K562 (cell line): ENCODE data around the gene AHCYL2. TPM values are rescaled to one million over a fixed set of nuclear protein-coding genes. Genes with fewer than 3 reads are reported as not detected.

Experiments
- CHAMP1 ChIP-seq: fragments of 450-650 bp; IDR thresholded peaks from 2 replicates; pipeline ENCODE4 v1.6.1; 2016; ENCODE audit warnings: mild to moderate bottlenecking
- DDX20 ChIP-seq: fragments of 450-650 bp; IDR thresholded peaks from 2 replicates; pipeline ENCODE4 v1.6.1; 2016; ENCODE audit warnings: missing genetic modification characterization, low read depth, mild to moderate bottlenecking, missing compliant biosample characterization, moderate library complexity
- FOXK2 ChIP-seq, 2 experiments: fragments of 450-650 bp; IDR thresholded peaks in 1 of 2; conservative IDR thresholded peaks in 1 of 2; 2 replicates each; pipeline ENCODE4 v1.6.1; 2016; ENCODE audit warnings: low read depth in 2 of 2, mild to moderate bottlenecking in 1 of 2
- GABPA ChIP-seq: fragments of 200-800 bp; sonication (Bioruptor generic); conservative IDR thresholded peaks from 2 replicates; pipeline ENCODE4 v1.6.1; 2016; ENCODE audit warnings: low read depth, missing genetic modification characterization, missing compliant biosample characterization
- GATAD2B ChIP-seq: fragments of 450-650 bp; IDR thresholded peaks from 2 replicates; pipeline ENCODE4 v1.6.1; 2017; ENCODE audit warnings: mild to moderate bottlenecking, borderline replicate concordance
- HIVEP1 ChIP-seq: fragments of 250-450 bp; sonication (Bioruptor Pico); IDR thresholded peaks from 2 replicates; pipeline ENCODE4 v1.4.0; 2020; ENCODE audit warnings: mild to moderate bottlenecking
- HOMEZ ChIP-seq: fragments of 250-450 bp; sonication (Bioruptor Pico); IDR thresholded peaks from 2 replicates; pipeline ENCODE4 v1.4.0; 2020; ENCODE audit warnings: mild to moderate bottlenecking, moderate library complexity
- KAT2B ChIP-seq: IDR thresholded peaks from one replicate; pipeline ENCODE4 v1.6.1; 2012; ENCODE audit warnings: low read depth, mild to moderate bottlenecking, control low read depth, inconsistent platforms, low read length, moderate library complexity
- KLF10 ChIP-seq: fragments of 250-450 bp; sonication (Bioruptor Pico); IDR thresholded peaks from 2 replicates; pipeline ENCODE4 v1.6.1; 2021; ENCODE audit warnings: matching md5 sums
- MLLT1 ChIP-seq, 2 experiments: fragments of 450-650 bp; IDR thresholded peaks; 2 replicates each; pipeline ENCODE4 v1.6.1; 2016
- NFIC ChIP-seq: fragments of 450-650 bp; IDR thresholded peaks from 2 replicates; pipeline ENCODE4 v1.6.1; 2017; ENCODE audit warnings: mild to moderate bottlenecking, inconsistent platforms
- RAD21 ChIP-seq, 2 experiments: fragments of 250-450 bp in 1 of 2; fragments of 450-650 bp in 1 of 2; sonication (Bioruptor Pico) in 1 of 2; formaldehyde crosslinking in 1 of 2; IDR thresholded peaks in 1 of 2; conservative IDR thresholded peaks in 1 of 2; 2 replicates each; pipeline versions ENCODE4 v1.4.0 to v1.8.0; 2020 to 2022; ENCODE audit warnings: mild to moderate bottlenecking in 2 of 2, moderate library complexity in 1 of 2
- RBM22 ChIP-seq: fragments of 200-400 bp; formaldehyde crosslinking; IDR thresholded peaks from 2 replicates; pipeline ENCODE4 v1.6.1; 2018; ENCODE audit warnings: low read length, low read depth; ENCODE audit not compliant: poor library complexity, severe bottlenecking
- SMARCC2 ChIP-seq: fragments of 450-650 bp; IDR thresholded peaks from 2 replicates; pipeline ENCODE4 v1.6.1; 2017; ENCODE audit warnings: antibody characterized with exemption, moderate library complexity, mild to moderate bottlenecking, low read depth
- SREBF2 ChIP-seq: sonication (generic); formaldehyde crosslinking; IDR thresholded peaks from 2 replicates; pipeline ENCODE4 v1.4.0; 2020; ENCODE audit warnings: mild to moderate bottlenecking, missing genetic modification reagents
- SRSF3 ChIP-seq: fragments of 200-400 bp; formaldehyde crosslinking; IDR thresholded peaks from 2 replicates; pipeline ENCODE4 v1.6.1; 2016; ENCODE audit warnings: mild to moderate bottlenecking, low read length, moderate library complexity; ENCODE audit not compliant: insufficient read depth
- TAF15 ChIP-seq: fragments of 200-400 bp; formaldehyde crosslinking; IDR thresholded peaks from 2 replicates; pipeline ENCODE4 v1.6.1; 2017; ENCODE audit warnings: mild to moderate bottlenecking, low read depth, low read length, moderate library complexity
- U2AF1 ChIP-seq: fragments of 200-400 bp; formaldehyde crosslinking; optimal IDR thresholded peaks from 2 replicates; pipeline ENCODE3; 2017; ENCODE audit warnings: mild to moderate bottlenecking, low read depth, low read length, moderate library complexity
- ZNF197 ChIP-seq: fragments of 200-800 bp; sonication (Bioruptor generic); IDR thresholded peaks from 2 replicates; pipeline ENCODE4 v1.6.1; 2016; ENCODE audit warnings: low read depth, missing genetic modification characterization, missing compliant biosample characterization
- ZNF232 ChIP-seq: sonication (generic); formaldehyde crosslinking; IDR thresholded peaks from 2 replicates; pipeline ENCODE4 v1.8.0; 2022; ENCODE audit warnings: mild to moderate bottlenecking, missing genetic modification reagents
- ZNF282 ChIP-seq: sonication (generic); formaldehyde crosslinking; IDR thresholded peaks from 2 replicates; pipeline ENCODE4 v1.8.1; 2023; ENCODE audit warnings: missing genetic modification reagents
- ZNF717 ChIP-seq: fragments of 250-450 bp; sonication (Bioruptor Pico); IDR thresholded peaks from 2 replicates; pipeline ENCODE4 v1.5.0; 2021
- ZNF76 ChIP-seq: fragments of 250-450 bp; sonication (Bioruptor Pico); IDR thresholded peaks from 2 replicates; pipeline ENCODE4 v1.4.0; 2020; ENCODE audit warnings: mild to moderate bottlenecking, moderate library complexity, borderline replicate concordance
- polyA plus RNA-seq, 8 experiments: library from polyadenylated mRNA; depleted of rRNA in 4 of 8; stranded (reverse) in 5 of 8; unstranded in 3 of 8; fragments of >200 nt; fragmentation: Nextera tagmentation in 2 of 8; fragmentation: Illumina TruSeq in 1 of 8; extraction: Ambion mirVana in 2 of 8; extraction: Trizol in 1 of 8; gene quantifications; 2 replicates each; pipeline versions ENCODE4 v1.2.1 to v1.2.3, GENCODE V29; 2011 to 2014; ENCODE audit warnings: inconsistent platforms in 1 of 8, missing spikeins in 1 of 8
- total RNA-seq, 7 experiments: library from RNA; depleted of rRNA in 6 of 7; stranded (reverse); fragments of >200 nt in 6 of 7; fragmentation: Illumina TruSeq in 2 of 7; extraction: Trizol in 2 of 7; gene quantifications; 2 replicates each; pipeline versions ENCODE4 v1.2.1 to v1.2.3, GENCODE V29; 2011 to 2021; ENCODE audit warnings: low replicate concordance in 1 of 7

AHCYL2 gene
- total and polyA plus RNA-seq, 9 of the 15 experiments (the other 6 are each of a cell fraction or from before 2014, with no cell fraction given), result 0.93 to 10.5 (median 5.2) TPM

GRCh38 chr7:129224251-129225205, at the start of gene AHCYL2 (continued):
- TF ChIP-seq KLF10 (CRISPR knock-in tag) (no peak), KAT2B (no peak), TAF15 (no peak), U2AF1 (peak; percentile 33), NFIC (peak; percentile 34), ZNF76 (CRISPR knock-in tag) (peak; percentile 77; the same call in 1 of the 2 replicates), RBM22 (no peak), ZNF717 (CRISPR knock-in tag) (no peak), CHAMP1 (no peak), HOMEZ (CRISPR knock-in tag) (no peak), ZNF282 (CRISPR knock-in tag) (no peak), SMARCC2 (no peak), DDX20 (tag) (no peak), ZNF232 (CRISPR knock-in tag) (no peak), ZNF197 (CRISPR knock-in tag) (peak; percentile 99), HIVEP1 (CRISPR knock-in tag) (no peak), SREBF2 (CRISPR knock-in tag) (no peak), SRSF3 (no peak), MLLT1 (IDR thresholded peaks at IDR 0.05) (no peak), GATAD2B (no peak), GABPA (tag) (peak; percentile 94), RAD21 (CRISPR knock-in tag; conservative IDR thresholded peaks at IDR 0.05 in 1 of 2, IDR thresholded peaks at IDR 0.05 in 1 of 2) (no peak), FOXK2 (conservative IDR thresholded peaks at IDR 0.05 in 1 of 2, IDR thresholded peaks at IDR 0.05 in 1 of 2; ENCODE audit: low read depth in 2 of 2) (peak; percentile 69 to 92)
